Measurements from ENCODE around the gene SHFL. TPM values are rescaled to one million over a fixed set of nuclear protein-coding genes. Genes with fewer than 3 reads are reported as not detected.

Gene SHFL
- total RNA-seq, 2 donors from 2014 or later: 52.5 to 65.0 TPM

- Mint-ChIP-seq H3K27me3 (no peaks in the 10 kb centered on the region), H3K9me3 (no peaks in the 10 kb centered on the region), H3K36me3 (ENCODE audit: low read depth) (peaks cover 48% of the 10 kb centered on the region), H3K4me1 (peaks cover 15% of the 10 kb centered on the region), H3K4me3 (peak overlapping the region; percentile 48), H3K27ac (peak overlapping the region; percentile 75)
- no peak for ATAC-seq (replicated peaks)
Measured at GRCh38 chr19:10095622-10095947, 9.5 kb downstream of the SHFL start.

DNA sequence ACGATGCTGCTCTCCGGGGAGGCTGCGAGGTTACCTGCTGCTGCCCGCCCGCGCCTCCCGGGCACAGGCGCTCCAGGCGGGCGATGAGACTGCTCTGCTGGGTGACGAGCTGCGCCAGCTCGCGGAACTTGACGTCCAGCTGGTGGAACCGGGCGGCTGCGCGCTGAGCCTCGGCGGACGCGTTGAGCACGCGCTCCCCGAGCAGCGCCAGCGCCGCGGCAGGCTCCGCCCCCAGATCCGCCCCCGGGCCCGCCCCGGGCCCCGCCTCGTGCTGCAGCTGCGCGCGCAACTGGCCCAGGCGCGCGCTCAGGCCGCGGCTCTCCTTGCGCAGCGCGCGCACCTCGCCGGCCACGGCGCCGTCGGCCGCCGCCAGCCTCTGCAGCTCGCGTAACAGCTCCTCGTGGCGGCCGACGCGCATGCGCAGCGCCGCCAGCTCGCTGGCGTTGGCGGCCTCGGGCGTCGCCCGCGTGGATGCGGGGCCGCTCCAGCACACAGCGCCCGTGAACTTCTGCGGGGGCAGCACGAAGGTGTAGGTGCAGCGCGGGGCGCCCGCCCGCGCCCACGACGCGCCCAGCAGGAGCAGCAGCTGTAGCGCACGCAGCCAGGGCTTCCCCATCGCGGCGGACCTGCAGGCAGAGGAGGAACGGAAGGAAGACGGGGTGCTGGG is 10.0 kb downstream of the SHFL start:
- Mint-ChIP-seq H3K4me3 (peak overlapping the region; percentile 50), H3K36me3 (ENCODE audit: low read depth) (peaks cover 50% of the 10 kb centered on the region), H3K9me3 (no peaks in the 10 kb centered on the region), H3K4me1 (peaks cover 15% of the 10 kb centered on the region), H3K27me3 (no peaks in the 10 kb centered on the region), H3K27ac (peak overlapping the region; percentile 75)
- peak; percentile 90 for ATAC-seq (replicated peaks)

DNA sequence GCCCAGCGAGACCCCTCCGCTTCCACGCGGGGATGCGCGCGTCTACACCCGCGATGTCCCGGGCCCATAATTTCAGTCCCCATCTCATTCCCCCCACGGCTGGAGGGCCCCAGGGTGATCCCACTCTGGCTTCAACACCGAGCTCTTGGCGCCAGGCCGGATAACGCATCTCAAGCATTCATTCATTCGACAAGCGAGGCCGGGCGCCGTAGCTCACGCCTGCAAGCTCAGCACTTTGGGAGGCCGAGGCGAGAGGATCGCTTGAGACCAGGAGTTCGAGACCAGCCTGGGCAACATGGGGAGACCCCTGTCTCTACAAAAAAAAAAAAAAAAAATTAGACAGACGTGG is 10.5 kb downstream of the SHFL start:
- no peak for ATAC-seq (replicated peaks)
- Mint-ChIP-seq H3K27me3 (no peaks in the 10 kb centered on the region), H3K9me3 (no peaks in the 10 kb centered on the region), H3K4me1 (peaks cover 15% of the 10 kb centered on the region), H3K36me3 (ENCODE audit: low read depth) (peaks cover 47% of the 10 kb centered on the region), H3K27ac (no peak overlapping the region), H3K4me3 (peak overlapping the region; percentile 50)

DNA sequence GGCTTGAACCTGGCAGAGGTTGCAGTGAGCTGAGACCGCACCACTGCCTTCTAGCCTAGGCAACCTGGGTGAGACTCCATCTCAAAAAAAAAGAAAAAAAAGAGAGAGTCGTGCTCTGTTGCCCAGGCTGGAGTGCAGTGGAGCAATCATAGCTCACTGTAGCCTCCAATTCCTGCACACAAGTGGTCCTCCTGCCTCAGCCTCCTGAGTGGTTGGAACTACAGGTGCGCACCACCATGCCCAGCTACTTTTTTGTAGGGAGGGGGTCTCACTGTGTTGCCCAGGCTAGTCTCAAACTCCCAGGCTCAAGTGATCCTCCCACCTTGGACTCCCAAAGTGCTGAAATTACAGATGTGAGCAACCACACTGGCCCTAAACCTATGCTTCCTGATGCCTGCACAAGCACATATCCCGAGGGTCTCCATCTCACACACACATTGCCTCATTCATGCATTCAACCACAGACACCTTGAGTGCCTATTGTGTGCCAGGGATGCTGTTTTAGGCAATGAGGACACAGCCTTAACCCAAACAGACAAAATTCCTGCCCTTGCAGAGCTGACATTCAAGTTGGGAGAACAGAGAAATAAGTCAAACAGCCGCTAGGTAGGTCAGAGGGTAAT is 14.2 kb downstream of the SHFL start:
- Mint-ChIP-seq H3K27ac (peak overlapping the region; percentile 65), H3K4me1 (peaks cover 37% of the 10 kb centered on the region), H3K36me3 (ENCODE audit: low read depth) (peaks cover 37% of the 10 kb centered on the region), H3K27me3 (no peaks in the 10 kb centered on the region), H3K9me3 (no peaks in the 10 kb centered on the region), H3K4me3 (peak overlapping the region; percentile 86)
- ATAC-seq (replicated peaks): no peak

- Mint-ChIP-seq H3K27me3 (no peaks in the 10 kb centered on the region), H3K4me3 (peak overlapping the region; percentile 86), H3K27ac (peak overlapping the region; percentile 96), H3K9me3 (no peaks in the 10 kb centered on the region), H3K4me1 (peaks cover 46% of the 10 kb centered on the region), H3K36me3 (ENCODE audit: low read depth) (peaks cover 58% of the 10 kb centered on the region)
- ATAC-seq (replicated peaks): no peak
Measured at GRCh38 chr19:10102787-10103236, 16.7 kb downstream of the SHFL start.

DNA sequence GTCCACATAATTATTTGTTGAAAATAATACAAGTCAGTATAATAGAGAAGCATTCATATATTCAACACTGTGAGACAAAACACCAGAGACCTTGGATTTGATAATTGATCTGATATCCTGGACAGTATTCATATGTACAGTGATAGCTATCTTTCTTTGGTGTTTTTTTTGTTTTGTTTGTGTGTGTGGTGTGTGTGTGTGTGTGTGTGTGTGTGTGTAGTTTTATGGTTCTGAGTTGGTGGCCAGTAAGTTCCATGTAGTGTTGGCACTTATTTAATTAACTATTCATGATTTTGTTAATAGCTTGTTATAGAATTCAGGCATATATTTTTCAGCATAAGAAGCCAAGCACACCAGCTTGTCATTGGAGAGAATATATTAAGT is 18.0 kb downstream of the SHFL start:
- H3K4me1 Mint-ChIP-seq: peaks cover 41% of the 10 kb centered on the region
- H3K27me3 Mint-ChIP-seq: no peaks in the 10 kb centered on the region
- peak overlapping the region; percentile 97 for H3K27ac Mint-ChIP-seq
- no peaks in the 10 kb centered on the region for H3K9me3 Mint-ChIP-seq
- H3K4me3 Mint-ChIP-seq: peak overlapping the region; percentile 99
- peaks cover 66% of the 10 kb centered on the region for H3K36me3 Mint-ChIP-seq (ENCODE audit: low read depth)
- no peak for ATAC-seq (replicated peaks)

DNA sequence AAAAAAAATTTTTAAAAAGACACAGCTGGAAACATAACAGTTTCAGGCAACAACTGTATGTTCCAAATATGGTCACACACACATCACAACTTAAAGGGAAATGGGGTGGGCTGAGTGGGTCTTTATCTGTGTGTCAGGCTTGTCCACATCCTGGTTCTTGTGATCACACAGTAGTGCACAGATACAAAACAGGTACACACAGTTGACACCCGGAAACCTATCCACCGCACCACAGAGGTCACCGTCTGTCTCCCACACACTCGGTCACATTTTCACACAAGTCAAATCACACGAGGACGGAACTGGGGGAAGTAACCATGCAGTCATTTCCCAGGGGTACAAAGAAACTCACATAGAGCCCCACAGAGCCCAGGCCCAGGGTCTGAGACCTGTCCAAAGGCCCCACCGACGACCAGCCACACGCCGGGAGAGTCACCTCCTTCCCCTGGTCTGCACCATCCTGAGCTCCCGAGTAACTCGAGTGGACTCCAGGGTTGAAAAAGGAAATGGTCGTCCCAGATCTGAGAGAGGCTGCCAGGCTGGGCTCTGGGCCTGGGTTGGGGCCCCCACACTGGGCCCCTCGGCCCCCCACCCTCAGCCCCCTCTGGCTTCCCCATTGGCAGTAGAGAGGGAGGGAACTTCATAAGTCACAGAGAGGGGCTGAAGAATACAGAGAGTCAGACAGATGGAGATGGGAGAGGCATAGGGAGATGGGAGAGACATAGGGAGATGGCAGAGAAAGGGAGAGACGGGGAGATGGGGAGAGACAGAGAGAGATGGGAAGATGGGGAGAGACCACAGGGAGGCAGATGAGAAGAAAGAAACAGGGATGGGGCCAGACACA is 18.8 kb downstream of the SHFL start:
- H3K9me3 Mint-ChIP-seq: no peaks in the 10 kb centered on the region
- peak; percentile 75 for ATAC-seq (replicated peaks)
- H3K4me3 Mint-ChIP-seq: peak overlapping the region; percentile 99
- peaks cover 40% of the 10 kb centered on the region for H3K4me1 Mint-ChIP-seq
- H3K36me3 Mint-ChIP-seq (ENCODE audit: low read depth): peaks cover 73% of the 10 kb centered on the region
- H3K27me3 Mint-ChIP-seq: no peaks in the 10 kb centered on the region
- H3K27ac Mint-ChIP-seq: peak overlapping the region; percentile 97

- peak overlapping the region; percentile 99 for H3K4me3 Mint-ChIP-seq
- no peaks in the 10 kb centered on the region for H3K9me3 Mint-ChIP-seq
- no peaks in the 10 kb centered on the region for H3K27me3 Mint-ChIP-seq
- H3K36me3 Mint-ChIP-seq (ENCODE audit: low read depth): peaks cover 77% of the 10 kb centered on the region
- ATAC-seq (replicated peaks): peak; percentile 54
- peaks cover 40% of the 10 kb centered on the region for H3K4me1 Mint-ChIP-seq
- H3K27ac Mint-ChIP-seq: peak overlapping the region; percentile 97
Measured at GRCh38 chr19:10105509-10106099, 19.5 kb downstream of the SHFL start.

DNA sequence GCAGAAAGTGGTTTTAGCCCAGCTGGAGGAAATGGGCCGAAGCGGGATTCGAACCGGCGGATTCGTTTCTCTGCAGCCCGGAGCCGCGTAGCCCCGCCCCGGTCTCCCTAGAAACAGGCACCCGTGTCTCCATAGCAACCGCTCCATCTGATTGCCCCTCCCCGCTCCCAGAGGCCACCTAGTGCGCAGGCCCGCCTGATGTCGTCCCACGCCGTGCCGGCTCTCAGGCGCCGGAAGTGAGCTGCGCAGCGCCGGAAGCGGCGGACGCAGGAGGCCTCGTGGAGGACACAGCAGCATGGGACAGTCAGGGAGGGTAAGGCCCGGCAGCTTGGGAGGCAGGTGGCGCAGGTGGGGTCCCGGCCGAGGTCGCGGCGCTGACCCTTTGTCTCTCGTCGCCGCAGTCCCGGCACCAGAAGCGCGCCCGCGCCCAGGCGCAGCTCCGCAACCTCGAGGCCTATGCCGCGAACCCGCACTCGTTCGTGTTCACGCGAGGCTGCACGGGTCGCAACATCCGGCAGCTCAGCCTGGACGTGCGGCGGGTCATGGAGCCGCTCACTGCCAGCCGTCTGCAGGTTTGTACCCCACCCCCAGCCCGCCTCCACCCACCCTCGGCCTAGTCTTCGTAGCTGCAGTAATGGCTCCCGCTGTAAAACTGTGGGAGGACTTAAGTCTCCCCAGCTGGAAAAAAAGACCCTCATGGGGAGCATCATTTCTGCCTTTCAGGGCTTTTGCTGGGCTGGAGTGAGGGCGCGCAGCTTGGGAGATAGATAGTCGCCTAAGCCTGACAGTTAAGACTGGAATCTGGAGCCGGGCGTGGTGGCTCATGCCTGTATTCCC is 20.2 kb downstream of the SHFL start, which contains the start of gene PPAN:
PPAN (plus strand) TSS at position 263 of the 837 bp plus-strand sequence; CDS start at position 296, 33 bp downstream.
- Mint-ChIP-seq H3K27ac (peak within 1 kb of the TSS; percentile 97), H3K9me3 (no peaks in the 10 kb centered on the region), H3K27me3 (no peaks in the 10 kb centered on the region), H3K4me3 (peak within 1 kb of the TSS; percentile 99), H3K36me3 (ENCODE audit: low read depth) (peaks cover 82% of the 10 kb centered on the region), H3K4me1 (peaks cover 43% of the 10 kb centered on the region)
- peak; percentile 68 for ATAC-seq (replicated peaks)

DNA sequence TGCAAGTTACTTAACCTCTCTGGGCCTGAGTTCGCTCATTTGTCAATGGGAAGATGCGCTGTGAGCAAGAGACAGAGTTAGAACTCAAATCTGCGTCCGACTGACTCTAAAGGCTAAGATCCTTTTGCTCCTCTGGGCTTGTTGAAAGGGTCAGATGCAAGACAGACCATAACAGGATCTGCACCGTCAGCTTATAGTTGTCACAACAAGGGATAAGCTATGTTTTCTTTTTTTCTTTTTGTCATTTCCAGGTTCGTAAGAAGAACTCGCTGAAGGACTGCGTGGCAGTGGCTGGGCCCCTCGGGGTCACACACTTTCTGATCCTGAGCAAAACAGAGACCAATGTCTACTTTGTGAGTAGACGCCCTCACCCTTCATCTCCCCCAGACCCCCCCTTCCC is 21.1 kb downstream of the SHFL start:
- no peaks in the 10 kb centered on the region for H3K9me3 Mint-ChIP-seq
- ATAC-seq (replicated peaks): no peak
- peaks cover 44% of the 10 kb centered on the region for H3K4me1 Mint-ChIP-seq

DNA sequence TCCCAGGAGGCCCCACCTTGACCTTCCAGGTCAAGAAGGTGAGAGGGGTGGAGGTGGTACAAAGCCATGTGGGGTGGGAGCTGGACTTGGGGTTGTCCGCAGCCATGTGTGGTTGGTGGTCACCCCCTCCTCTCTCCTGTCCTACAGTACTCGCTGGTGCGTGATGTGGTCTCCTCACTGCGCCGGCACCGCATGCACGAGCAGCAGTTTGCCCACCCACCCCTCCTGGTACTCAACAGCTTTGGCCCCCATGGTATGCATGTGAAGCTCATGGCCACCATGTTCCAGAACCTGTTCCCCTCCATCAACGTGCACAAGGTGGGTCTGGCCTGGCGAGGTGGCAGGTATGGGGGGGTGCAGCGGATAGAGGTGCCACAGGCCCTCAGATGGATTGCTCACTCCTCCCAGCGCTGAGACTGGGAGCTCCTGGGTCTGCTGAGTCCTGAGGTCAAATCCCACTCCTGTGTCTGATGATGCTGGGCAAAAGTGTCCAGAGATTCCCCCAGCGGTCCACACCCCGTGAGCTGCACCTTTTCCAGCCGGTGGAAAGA is 21.8 kb downstream of the SHFL start:
- Mint-ChIP-seq H3K9me3 (no peaks in the 10 kb centered on the region), H3K27ac (peak overlapping the region; percentile 97), H3K4me3 (peak overlapping the region; percentile 99), H3K4me1 (peaks cover 44% of the 10 kb centered on the region), H3K36me3 (ENCODE audit: low read depth) (peaks cover 87% of the 10 kb centered on the region), H3K27me3 (no peaks in the 10 kb centered on the region)
- no peak for ATAC-seq (replicated peaks)

More for the DNA sequence above, 21.1 kb downstream of the SHFL start:
- Mint-ChIP-seq H3K27ac (peak overlapping the region; percentile 97), H3K4me3 (peak overlapping the region; percentile 99), H3K36me3 (ENCODE audit: low read depth) (peaks cover 87% of the 10 kb centered on the region), H3K27me3 (no peaks in the 10 kb centered on the region)

GRCh38 chr19:10109528-10109927 is 23.4 kb downstream of the SHFL start:
- peaks cover 42% of the 10 kb centered on the region for H3K4me1 Mint-ChIP-seq
- H3K27me3 Mint-ChIP-seq: no peaks in the 10 kb centered on the region
- no peak for ATAC-seq (replicated peaks)
- peaks cover 99% of the 10 kb centered on the region for H3K36me3 Mint-ChIP-seq (ENCODE audit: low read depth)
- peak overlapping the region; percentile 95 for H3K27ac Mint-ChIP-seq
- peak overlapping the region; percentile 99 for H3K4me3 Mint-ChIP-seq
- no peaks in the 10 kb centered on the region for H3K9me3 Mint-ChIP-seq

GRCh38 chr19:10110076-10110971 is 24.2 kb downstream of the SHFL start:
- H3K4me1 Mint-ChIP-seq: peaks cover 34% of the 10 kb centered on the region
- peak overlapping the region; percentile 95 for H3K27ac Mint-ChIP-seq
- ATAC-seq (replicated peaks): no peak
- no peaks in the 10 kb centered on the region for H3K27me3 Mint-ChIP-seq
- no peaks in the 10 kb centered on the region for H3K9me3 Mint-ChIP-seq
- peaks cover 100% of the 10 kb centered on the region for H3K36me3 Mint-ChIP-seq (ENCODE audit: low read depth)
- H3K4me3 Mint-ChIP-seq: peak overlapping the region; percentile 99
